Measurements from ENCODE around the gene RASSF1.

DNA sequence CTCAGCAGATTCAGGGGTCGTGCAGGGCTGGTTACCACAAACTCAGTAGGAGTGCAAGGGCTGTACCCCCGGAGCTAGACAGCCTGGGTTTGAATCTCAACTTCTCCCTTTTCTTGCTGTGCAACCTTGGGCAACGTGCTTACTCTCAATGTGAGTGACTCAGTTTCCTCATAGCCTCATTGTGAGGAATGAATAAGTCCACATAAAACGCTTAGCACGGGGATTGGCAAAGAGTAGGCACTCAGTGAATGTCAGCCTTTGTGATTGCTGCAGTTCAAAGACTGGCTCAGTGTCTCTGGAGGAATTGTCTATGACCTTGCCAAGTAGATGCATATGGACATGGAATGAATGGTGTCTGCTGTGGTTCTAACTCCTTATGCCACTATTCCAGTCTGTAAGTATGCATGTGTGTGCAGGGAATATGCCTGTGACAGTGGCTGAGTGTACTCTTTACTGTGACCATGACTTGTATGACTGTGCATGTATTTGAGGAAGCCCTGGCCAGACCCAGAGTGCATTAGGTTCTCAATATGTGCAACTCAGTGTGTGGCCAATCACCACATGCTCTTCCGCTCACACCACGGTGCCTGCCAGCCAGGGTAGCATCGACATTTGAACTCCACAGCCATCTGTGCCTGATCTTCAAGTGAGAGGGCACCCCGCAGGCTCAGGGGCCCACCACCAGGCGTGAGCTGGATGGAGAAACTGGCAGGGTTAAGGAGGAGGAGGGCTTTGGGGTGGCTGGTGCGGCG is 40.5 kb downstream of the RASSF1 start:
- TF ChIP-seq CTCF (IDR thresholded peaks at IDR 0.05; ENCODE audit: insufficient read depth, low read depth, low read length) (no peak), EZH2 (IDR thresholded peaks at IDR 0.05; ENCODE audit: insufficient read depth, low read length) (no peak)

Data from astrocyte (in vitro differentiated cells and primary cell).